H1 (cell line): ENCODE data around the gene C16orf95. TPM values are rescaled to one million over a fixed set of nuclear protein-coding genes. Genes with fewer than 3 reads are reported as not detected.

Experiments used
- ATF3 ChIP-seq: IDR thresholded peaks from 2 replicates; pipeline ENCODE4 v1.6.1; 2011; ENCODE audit warnings: low read depth, mild to moderate bottlenecking, low read length; ENCODE audit not compliant: insufficient read depth
- BRCA1 ChIP-seq: IDR thresholded peaks from 2 replicates; pipeline ENCODE4 v1.6.1; 2012; ENCODE audit warnings: low read depth, low read length, improper control_type of control experiment
- HDAC2 ChIP-seq, 2 experiments: fragments of 300-600 bp in 1 of 2; sonication (generic) in 1 of 2; IDR thresholded peaks; 2 replicates each; pipeline ENCODE4 v1.6.1; 2011 to 2012; ENCODE audit warnings: low read depth in 2 of 2, low read length in 2 of 2, mild to moderate bottlenecking in 2 of 2, moderate library complexity in 2 of 2, borderline replicate concordance in 1 of 2, inconsistent platforms in 1 of 2
- JUN ChIP-seq: IDR thresholded peaks from 2 replicates; pipeline ENCODE4 v1.6.1; 2011; ENCODE audit warnings: low read depth, mild to moderate bottlenecking, improper control_type of control experiment, low read length
- KDM1A ChIP-seq: fragments of 200-600, 300-600 bp; sonication (generic); IDR thresholded peaks from 2 replicates; pipeline ENCODE4 v1.7.1; 2016; ENCODE audit warnings: mild to moderate bottlenecking, low read length, borderline replicate concordance
- NANOG ChIP-seq: IDR thresholded peaks from 2 replicates; pipeline ENCODE4 v1.6.1; 2011; ENCODE audit warnings: low read length, low read depth, mild to moderate bottlenecking, inconsistent platforms; ENCODE audit not compliant: insufficient read depth, poor library complexity, severe bottlenecking
- POU5F1 ChIP-seq: IDR thresholded peaks from 2 replicates; pipeline ENCODE4 v1.6.1; 2011; ENCODE audit warnings: low read depth, mild to moderate bottlenecking, low read length, moderate library complexity
- RAD21 ChIP-seq, 2 experiments: IDR thresholded peaks in 1 of 2; conservative IDR thresholded peaks in 1 of 2; 2 replicates each; pipeline ENCODE4 v1.6.1; 2011; ENCODE audit warnings: low read depth in 2 of 2, low read length in 2 of 2, improper control_type of control experiment in 1 of 2, inconsistent platforms in 1 of 2, mild to moderate bottlenecking in 1 of 2, moderate library complexity in 1 of 2
- SP1 ChIP-seq: IDR thresholded peaks from 2 replicates; pipeline ENCODE4 v1.6.1; 2011; ENCODE audit warnings: low read depth, low read length
- polyA plus RNA-seq, 7 experiments: library from polyadenylated mRNA; depleted of rRNA in 3 of 7; stranded (reverse) in 5 of 7; unstranded in 2 of 7; fragments of >200 nt in 5 of 7; fragments of 200-250 nt in 2 of 7; gene quantifications; 1 replicate in 5 of 7; 2 replicates in 1 of 7; 4 replicates in 1 of 7; pipeline versions ENCODE4 v1.2.1 to v1.2.3, GENCODE V29; 2011 to 2013; ENCODE audit warnings: missing spikeins in 2 of 7, mixed read lengths in 2 of 7
- total RNA-seq: library from RNA; stranded (reverse); fragmentation: NEBNext Ultra II Directional; extraction: Animal tissue kit (Norgen Biotek cat#: 25700); gene quantifications from 2 replicates; pipeline ENCODE4 v1.2.1, GENCODE V29; 2021

The C16orf95 gene
- total and polyA plus RNA-seq, 2 of the 8 experiments (the other 6 are each of a cell fraction or from before 2014, with no cell fraction given), result 5.0 to 5.4 TPM

GRCh38 chr16:87334651-87335624 is 17.7 kb upstream of the C16orf95 start (continued):
- TF ChIP-seq HDAC2 (IDR thresholded peaks at IDR 0.05; ENCODE audit: borderline replicate concordance in 1 of 2, low read depth in 2 of 2, low read length in 2 of 2) (no peak), NANOG (no peak), POU5F1 (no peak), SP1 (no peak), ATF3 (no peak), RAD21 (IDR thresholded peaks at IDR 0.05 in 1 of 2, conservative IDR thresholded peaks at IDR 0.05 in 1 of 2; ENCODE audit: low read depth in 2 of 2, low read length in 2 of 2) (no peak), KDM1A (no peak), JUN (no peak), BRCA1 (no peak)
